Endothelial cell of umbilical vein (primary cell): Measurements from ENCODE around the gene CDC42EP4. TPM values are rescaled to one million over a fixed set of nuclear protein-coding genes. Genes with fewer than 3 reads are reported as not detected.

Experiments used
- BruUV-seq: library from RNA; stranded (reverse); fragments of 400-500 nt; replicated peaks from 2 replicates; lab custom pipeline; 2021; lab: Mats Ljungman, UMichigan
- CTCF ChIA-PET: fragments of 300-600, 350-600 bp; sonication (Branson Sonifier 250); formaldehyde crosslinking; loops from one replicate; lab custom pipeline; 2021; ENCODE audit warnings: antibody characterized with exemption, inconsistent platforms; lab: Charles Lee
- POLR2A ChIA-PET: fragments of 300-600, 350-600 bp; sonication (Branson Sonifier 250); formaldehyde crosslinking; loops from one replicate; lab custom pipeline; 2021; ENCODE audit warnings: antibody characterized with exemption, inconsistent platforms; lab: Charles Lee
- DNase-seq: peaks from one replicate; pipeline ENCODE4 v3.0.0-alpha.2; 2011; ENCODE audit warnings: low read depth, low spot score
- FAIRE-seq: peaks from 2 replicates; lab custom pipeline; 2011; peaks lifted over from hg19 to GRCh38; lab: Jason Lieb, UNC
- H2AFZ ChIP-seq: 2 replicates; pipeline ENCODE4 v1.6.0; 2012; ENCODE audit warnings: low read depth, low read length, control low read depth, inconsistent platforms
- H3K27ac ChIP-seq: 2 replicates; pipeline ENCODE4 v1.5.1; 2011; ENCODE audit warnings: low read depth, mild to moderate bottlenecking, control low read depth, low read length, moderate library complexity; ENCODE audit not compliant: insufficient read depth
- H3K27me3 ChIP-seq, 2 experiments: 2 replicates each; pipeline versions ENCODE4 v1.6.0 to v1.6.1; 2011; ENCODE audit warnings: low read length in 2 of 2, mixed read lengths in 1 of 2; ENCODE audit not compliant: control insufficient read depth in 2 of 2, insufficient read depth in 2 of 2
- H3K36me3 ChIP-seq, 2 experiments: 2 replicates in 1 of 2; 3 replicates in 1 of 2; pipeline ENCODE4 v1.5.1; 2011; ENCODE audit warnings: low read length in 2 of 2, mild to moderate bottlenecking in 1 of 2, moderate library complexity in 1 of 2; ENCODE audit not compliant: control insufficient read depth in 2 of 2, insufficient read depth in 2 of 2; ENCODE audit errors: extremely low read depth in 1 of 2
- H3K4me1 ChIP-seq: 3 replicates; pipeline ENCODE4 v1.5.1; 2011; ENCODE audit warnings: mild to moderate bottlenecking, low read length; ENCODE audit not compliant: control insufficient read depth, insufficient read depth; ENCODE audit errors: extremely low read depth
- H3K4me2 ChIP-seq: 2 replicates; pipeline ENCODE4 v1.6.1; 2011; ENCODE audit warnings: low read length, control low read depth, mixed read lengths; ENCODE audit not compliant: insufficient read depth
- H3K4me3 ChIP-seq, 3 experiments: fragments of 200-600 bp in 1 of 3; sonication (generic), shearing (Covaris generic) in 1 of 3; replicated peaks in 1 of 3; 2 replicates each; pipeline ENCODE4 v1.5.1; 2011 to 2016; ENCODE audit warnings: control low read depth in 3 of 3, low read length in 3 of 3, mild to moderate bottlenecking in 2 of 3, inconsistent platforms in 1 of 3, low read depth in 1 of 3, moderate library complexity in 1 of 3; ENCODE audit not compliant: insufficient read depth in 1 of 3
- H3K79me2 ChIP-seq: 2 replicates; pipeline ENCODE4 v1.6.0; 2012; ENCODE audit warnings: low read length, inconsistent platforms; ENCODE audit not compliant: control insufficient read depth, insufficient read depth
- H3K9ac ChIP-seq: replicated peaks from 2 replicates; pipeline ENCODE3; 2011; ENCODE audit warnings: low read length, control low read depth; ENCODE audit not compliant: insufficient read depth; ENCODE audit errors: extremely low read depth
- H3K9me1 ChIP-seq: replicated peaks from 3 replicates; pipeline ENCODE4 v1.6.0; 2011; ENCODE audit warnings: mild to moderate bottlenecking, low read length; ENCODE audit not compliant: control insufficient read depth, insufficient read depth; ENCODE audit errors: extremely low read depth
- H3K9me3 ChIP-seq: replicated peaks from 2 replicates; pipeline ENCODE4 v1.5.1; 2012; ENCODE audit warnings: low read length, inconsistent platforms; ENCODE audit not compliant: control insufficient read depth, insufficient read depth
- H4K20me1 ChIP-seq: replicated peaks from 2 replicates; pipeline ENCODE3; 2011; ENCODE audit warnings: mild to moderate bottlenecking, low read length; ENCODE audit not compliant: control insufficient read depth, insufficient read depth; ENCODE audit errors: extremely low read depth
- CTCF ChIP-seq, 2 donors: IDR thresholded peaks; 1 replicate in 1 of 2; 2 replicates in 1 of 2; pipeline ENCODE4 v1.5.1; 2011; ENCODE audit warnings: low read length in 2 of 2, mild to moderate bottlenecking in 2 of 2, moderate library complexity in 2 of 2, control low read depth in 1 of 2, inconsistent platforms in 1 of 2, low read depth in 1 of 2; ENCODE audit not compliant: insufficient read depth in 1 of 2; ENCODE audit errors: extremely low read depth in 1 of 2
- EZH2 ChIP-seq: IDR thresholded peaks from 2 replicates; pipeline ENCODE4 v1.6.1; 2012; ENCODE audit warnings: borderline replicate concordance, low read depth, mild to moderate bottlenecking, moderate library complexity, low read length, inconsistent platforms; ENCODE audit not compliant: severe bottlenecking
- GATA2 ChIP-seq: IDR thresholded peaks from 2 replicates; pipeline ENCODE4 v1.7.0; 2011; ENCODE audit warnings: low read depth, mild to moderate bottlenecking, moderate library complexity, mixed read lengths, low read length; ENCODE audit not compliant: insufficient read length, insufficient read depth
- JUN ChIP-seq: IDR thresholded peaks from 2 replicates; pipeline ENCODE4 v1.6.1; 2011; ENCODE audit warnings: borderline replicate concordance, low read depth; ENCODE audit not compliant: insufficient read length, insufficient read depth
- MYC ChIP-seq: IDR thresholded peaks from one replicate; pipeline ENCODE4 v1.6.1; 2011; ENCODE audit warnings: mild to moderate bottlenecking, low read depth, low read length
- POLR2A ChIP-seq: IDR thresholded peaks from 2 replicates; pipeline ENCODE4 v1.6.1; 2012; ENCODE audit warnings: low read depth, mild to moderate bottlenecking, control low read depth, low read length
- dilution Hi-C: fragments of 300-500 bp; cut with MboI; formaldehyde crosslinking; loops from one replicate; pipeline ENCODE4 v1.15.0; 2019; ENCODE audit warnings: low sequenced_read_pairs; ENCODE audit not compliant: extremely low pct_ligation_motif_present
- intact Hi-C: fragments of 100-400 bp; cut with micrococcal nuclease; formaldehyde crosslinking; loops from one replicate; pipeline ENCODE4 v1.10.0; 2022
- polyA plus RNA-seq, 4 experiments: library from polyadenylated mRNA; depleted of rRNA in 3 of 4; stranded (reverse) in 3 of 4; unstranded in 1 of 4; fragments of >200 nt; gene quantifications; 2 replicates each; pipeline versions ENCODE4 v1.2.1 to v1.2.3, GENCODE V29; 2011 to 2012; ENCODE audit warnings: missing spikeins in 1 of 4
- total RNA-seq: library from RNA; stranded (reverse); gene quantifications from 2 replicates; pipeline ENCODE4 v1.2.3, GENCODE V29; 2021
- TF ChIP-seq, protein P1 (sequence below): IDR thresholded peaks from 2 replicates; pipeline ENCODE4 v1.6.1; 2011; ENCODE audit not compliant: insufficient read depth, insufficient read length

Gene CDC42EP4
- total and polyA plus RNA-seq, 2 donors (not counting 3 experiments of a cell fraction or from before 2014, with no cell fraction given): 11.4 to 19.6 TPM

DNA sequence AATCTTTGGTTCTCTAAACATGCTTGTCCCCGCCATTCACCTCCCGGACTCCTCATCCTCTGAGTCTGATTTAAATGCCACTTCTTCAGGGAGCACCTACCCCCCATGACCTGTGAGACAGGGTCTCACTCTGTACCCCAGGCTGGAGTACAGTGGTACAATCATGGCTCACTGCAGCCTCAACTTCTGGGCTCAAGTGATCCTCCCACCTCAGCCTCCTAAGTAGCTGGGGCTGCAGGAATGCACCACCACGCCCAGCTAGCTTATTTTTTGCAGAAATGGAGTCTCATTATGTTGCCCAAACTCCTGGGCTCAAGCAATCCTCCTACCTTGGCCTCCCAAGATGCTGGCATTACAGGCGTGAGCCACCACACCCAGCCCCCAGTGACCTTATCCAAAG lies 37.3 kb downstream of the CDC42EP4 start:
- Histone ChIP-seq H3K4me3 (no peak overlapping the region), H3K36me3 (no peaks in the 10 kb centered on the region), H4K20me1 (no peaks in the 10 kb centered on the region), H3K9me3 (no peaks in the 10 kb centered on the region), H3K27ac (no peak overlapping the region), H3K79me2 (no peaks in the 10 kb centered on the region), H3K4me1 (no peaks in the 10 kb centered on the region), H3K4me2 (no peak overlapping the region), H2AFZ (no peak overlapping the region), H3K9ac (no peak overlapping the region), H3K27me3 (no peaks in the 10 kb centered on the region), H3K9me1 (no peaks in the 10 kb centered on the region)
- TF ChIP-seq, protein P1, sequence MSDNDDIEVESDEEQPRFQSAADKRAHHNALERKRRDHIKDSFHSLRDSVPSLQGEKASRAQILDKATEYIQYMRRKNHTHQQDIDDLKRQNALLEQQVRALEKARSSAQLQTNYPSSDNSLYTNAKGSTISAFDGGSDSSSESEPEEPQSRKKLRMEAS: no peak
- TF ChIP-seq MYC: no peak
- CTCF ChIA-PET: interaction anchor here (0.7 kb wide), 1 partner anchor 96 kb away, joined by 3 read pairs; no protein-coding TSS in a partner anchor
- dilution Hi-C loops (no loop called here), intact Hi-C loops (no loop called here)
- DNase-seq: no peak
- no TSS peak for BruUV-seq
- FAIRE-seq: no peak
- POLR2A ChIA-PET: no interaction called here

DNA sequence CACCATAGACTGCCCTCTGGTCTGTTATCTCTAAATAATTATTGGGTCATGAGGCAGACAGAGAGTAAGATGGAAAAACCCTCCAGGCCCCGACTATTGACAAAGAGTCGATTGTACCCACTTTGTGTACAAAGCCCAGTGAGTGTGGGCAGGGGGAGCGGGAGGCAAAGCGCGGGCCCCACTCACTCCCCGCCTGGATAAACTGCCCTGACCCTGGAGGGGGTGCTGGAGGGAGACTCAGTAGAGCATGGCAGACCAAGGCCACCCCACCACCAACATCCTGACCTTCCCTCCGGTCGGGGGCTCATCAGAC lies 38.9 kb downstream of the CDC42EP4 start:
- no peaks in the 10 kb centered on the region for H3K9me3 ChIP-seq
- ChIA-PET CTCF (no interaction called here), POLR2A (no interaction called here)
- H3K27ac ChIP-seq: no peak overlapping the region
- H3K4me3 ChIP-seq: no peak overlapping the region
- H3K79me2 ChIP-seq: no peaks in the 10 kb centered on the region
- TF ChIP-seq, protein P1: no peak
- TF ChIP-seq JUN (no peak), EZH2 (no peak), GATA2 (no peak), MYC (no peak), CTCF (IDR thresholded peaks at IDR 0.05; ENCODE audit: extremely low read depth in 1 of 2, insufficient read depth in 1 of 2, low read depth in 1 of 2, low read length in 2 of 2) (no peak), POLR2A (no peak)
- H3K9ac ChIP-seq: no peak overlapping the region
- no peaks in the 10 kb centered on the region for H3K9me1 ChIP-seq
- no peaks in the 10 kb centered on the region for H3K36me3 ChIP-seq
- H3K4me1 ChIP-seq: no peaks in the 10 kb centered on the region
- intact Hi-C loops (no loop called here), dilution Hi-C loops (no loop called here)
- DNase-seq: no peak
- H4K20me1 ChIP-seq: no peaks in the 10 kb centered on the region
- BruUV-seq: no TSS peak
- H3K4me2 ChIP-seq: no peak overlapping the region
- H3K27me3 ChIP-seq: no peaks in the 10 kb centered on the region
- FAIRE-seq: no peak
- H2AFZ ChIP-seq: no peak overlapping the region
